ENCODE measurements around the gene SUN2.

SUN2 gene

DNA sequence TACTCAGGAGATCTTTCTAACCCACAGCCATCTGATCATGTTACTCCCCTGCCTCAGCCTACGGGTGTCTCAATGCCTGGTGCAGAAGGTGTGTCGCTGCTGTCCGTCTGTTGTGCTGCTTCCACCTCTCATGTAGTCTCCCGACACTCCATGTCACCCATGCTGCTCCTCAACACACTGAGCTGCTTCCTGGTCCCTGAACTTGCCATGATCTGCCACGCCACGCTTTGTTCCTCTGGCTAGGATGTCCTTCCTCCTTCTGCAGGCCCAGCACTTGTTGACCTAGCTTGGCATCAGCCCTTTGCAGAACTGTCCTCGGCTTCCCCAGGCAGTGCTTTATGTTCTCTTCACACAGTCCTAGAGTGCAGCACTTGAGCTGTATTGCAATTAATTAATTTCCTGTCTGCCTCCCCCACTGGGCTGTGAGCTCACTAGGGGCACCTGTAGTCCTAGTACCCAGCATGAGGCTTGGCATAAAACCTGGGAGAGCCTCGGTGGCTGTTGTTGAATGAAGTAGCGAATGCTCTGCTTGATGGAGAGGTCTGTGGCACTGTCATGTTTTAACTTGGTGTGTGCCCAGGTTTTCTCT, 40.5 kb downstream of the SUN2 start:
- DNase-seq: no peak

DNA sequence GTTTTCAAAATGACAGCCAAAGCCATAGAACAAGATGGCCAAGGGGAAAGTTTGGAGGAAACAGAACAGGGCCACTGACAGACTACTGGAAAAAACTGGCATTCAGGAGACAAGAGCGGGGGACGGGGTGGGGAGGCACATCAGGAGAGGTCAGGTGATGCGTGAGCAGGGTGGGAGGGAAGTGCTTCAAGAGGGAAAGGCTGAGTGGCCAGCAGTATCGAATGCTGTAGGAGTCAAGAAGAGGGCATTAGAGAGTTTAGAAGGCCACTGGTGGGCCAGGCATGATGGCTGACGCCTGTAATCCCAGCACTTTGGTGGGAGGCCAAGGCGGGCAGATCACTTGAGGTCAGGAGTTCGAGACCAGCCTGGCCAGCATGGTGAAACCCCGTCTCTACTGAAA, 41.9 kb downstream of the SUN2 start:
- no peak for DNase-seq

DNA sequence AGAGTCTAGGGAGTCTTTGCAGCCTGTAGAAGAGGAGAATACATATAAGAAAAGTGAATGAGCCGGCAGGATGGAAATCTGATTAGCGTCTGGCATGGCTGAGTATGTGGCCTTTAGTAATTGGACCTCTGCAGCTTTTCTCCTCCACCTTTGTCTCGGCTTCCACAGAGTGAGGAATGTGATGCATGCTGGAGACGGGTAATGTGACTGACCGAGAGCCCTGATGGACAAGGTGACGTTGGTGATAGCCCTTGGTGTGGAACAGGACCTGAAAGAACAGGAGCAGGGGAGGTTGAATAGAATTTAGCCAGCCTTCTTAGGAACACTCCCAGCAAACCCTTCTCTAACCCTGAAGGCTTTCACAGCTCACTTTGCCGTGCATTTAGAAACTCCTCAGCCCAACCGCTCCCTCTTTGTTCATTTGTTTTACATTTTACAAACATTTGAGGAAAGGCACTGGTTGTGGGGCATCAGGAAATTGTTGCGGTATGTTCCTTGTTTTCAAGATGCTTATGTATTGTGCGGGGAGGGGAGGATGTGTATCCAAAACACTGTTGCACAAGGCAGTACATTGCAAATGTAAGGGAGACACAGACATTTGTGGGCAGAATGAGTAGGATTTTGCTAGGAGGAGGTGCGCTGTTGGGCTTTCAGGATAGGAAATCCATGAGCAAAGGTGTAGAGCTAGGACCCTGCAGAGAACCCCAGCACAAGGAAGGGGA, 43.2 kb downstream of the SUN2 start:
- DNase-seq: no peak

DNA sequence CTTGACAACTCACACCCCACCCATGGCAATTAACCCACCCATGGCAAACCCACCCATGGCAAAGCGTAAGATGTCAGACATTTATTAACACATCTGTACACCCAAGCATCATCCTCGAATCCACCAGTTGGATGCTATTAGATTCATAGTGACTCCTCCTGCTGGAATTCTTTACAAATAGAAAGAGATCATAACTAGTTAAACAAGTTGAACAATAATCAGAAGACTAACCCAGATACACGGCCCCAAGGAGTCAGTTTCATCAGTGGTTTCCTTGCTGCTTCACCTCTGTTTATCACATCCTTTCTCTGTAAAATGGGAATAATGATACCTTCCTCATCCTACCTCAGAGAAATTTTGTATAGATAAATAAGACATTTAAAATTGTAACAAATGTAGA, 44.9 kb downstream of the SUN2 start:
- DNase-seq: no peak

DNA sequence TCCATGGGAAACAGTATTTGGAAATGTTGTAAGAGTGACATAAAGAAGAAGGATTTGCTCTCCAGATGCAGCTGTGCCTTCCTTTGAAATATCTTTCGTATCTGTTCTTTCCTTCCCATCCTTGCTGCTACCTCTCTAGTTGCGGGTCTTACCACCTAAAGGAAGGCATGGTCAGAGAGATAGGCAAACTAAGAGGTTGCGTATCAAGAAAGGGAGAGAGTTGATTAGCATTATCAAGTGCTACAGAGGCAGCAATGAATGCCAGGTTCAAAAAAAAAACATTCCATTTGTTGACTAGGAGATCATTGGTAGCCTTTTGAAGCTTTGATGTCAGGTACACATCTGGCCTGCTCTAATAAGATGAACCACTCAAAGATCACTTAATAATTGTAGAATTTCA, 45.4 kb downstream of the SUN2 start:
- no peak for DNase-seq

DNA sequence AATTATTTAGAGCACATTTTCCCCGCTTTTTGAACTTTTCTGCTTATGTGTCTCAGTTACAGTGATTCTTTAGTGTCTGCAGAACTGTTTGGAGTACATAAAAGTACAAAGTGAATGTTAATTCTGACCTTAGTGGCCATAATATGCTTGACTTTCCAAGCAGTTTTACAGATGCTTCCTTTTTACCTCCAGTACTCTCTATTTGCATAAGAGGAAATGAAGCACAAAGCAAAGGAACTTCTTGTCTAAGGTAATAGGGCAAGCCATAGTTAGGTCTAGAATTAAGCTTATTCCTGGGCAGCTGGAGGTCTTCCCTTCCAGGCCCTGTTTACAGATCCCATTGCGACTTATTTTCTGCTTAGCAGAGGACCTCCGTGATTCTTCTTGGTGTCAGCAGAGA, 46.5 kb downstream of the SUN2 start:
- DNase-seq: no peak

DNA sequence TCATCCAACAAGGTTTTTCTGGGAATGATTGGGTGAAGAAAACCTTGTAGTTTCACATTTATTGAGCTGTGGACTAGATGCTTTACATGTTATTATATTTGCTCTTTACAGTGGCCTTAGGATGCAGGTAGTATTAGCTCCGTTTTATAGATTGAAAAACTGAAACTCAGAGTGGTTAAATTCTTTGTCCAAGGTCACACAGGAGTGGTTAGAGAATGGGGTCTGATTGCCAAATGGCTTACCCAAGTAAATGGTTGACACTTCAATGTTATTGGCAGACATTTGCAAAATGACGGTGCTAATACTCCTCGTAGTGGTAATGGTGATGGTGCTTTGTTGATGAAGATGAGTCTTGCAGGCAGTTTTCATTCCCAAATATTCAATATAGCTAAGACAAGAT, 47.8 kb downstream of the SUN2 start:
- no peak for DNase-seq

DNA sequence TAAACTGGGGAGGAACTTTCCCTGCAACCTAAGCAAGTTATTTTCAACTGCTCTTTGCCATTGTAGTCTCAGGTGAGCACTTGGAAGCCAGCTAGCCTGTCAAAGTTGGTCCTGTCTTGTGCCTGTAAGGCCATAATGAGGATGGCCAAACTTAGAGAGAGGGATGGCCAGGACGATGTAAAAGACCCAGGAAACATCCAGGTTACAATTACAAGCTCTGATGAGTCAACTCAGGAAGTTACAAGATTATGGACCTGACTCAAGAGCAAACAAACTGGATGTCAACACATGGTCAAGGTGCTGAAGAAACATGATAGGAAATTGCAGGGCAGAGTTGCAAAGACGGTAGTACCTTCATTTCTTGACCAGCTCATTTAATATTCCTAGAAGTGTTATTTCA, 48.5 kb downstream of the SUN2 start:
- no peak for DNase-seq

DNA sequence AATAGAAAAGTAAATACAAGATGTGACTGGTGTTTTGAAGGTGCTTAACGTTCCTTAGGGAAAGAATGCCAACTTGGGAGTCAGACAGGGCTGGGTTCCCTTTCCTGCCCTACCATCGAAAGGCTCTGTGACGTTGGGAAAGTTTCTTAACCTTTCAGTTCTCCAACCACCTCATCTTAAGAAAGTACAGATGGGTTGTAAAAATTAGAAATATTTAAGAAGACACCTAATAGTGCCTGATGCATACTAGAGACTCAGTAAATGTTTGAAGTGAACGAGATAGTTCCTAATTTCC, 49.0 kb downstream of the SUN2 start:
- no peak for DNase-seq

DNA sequence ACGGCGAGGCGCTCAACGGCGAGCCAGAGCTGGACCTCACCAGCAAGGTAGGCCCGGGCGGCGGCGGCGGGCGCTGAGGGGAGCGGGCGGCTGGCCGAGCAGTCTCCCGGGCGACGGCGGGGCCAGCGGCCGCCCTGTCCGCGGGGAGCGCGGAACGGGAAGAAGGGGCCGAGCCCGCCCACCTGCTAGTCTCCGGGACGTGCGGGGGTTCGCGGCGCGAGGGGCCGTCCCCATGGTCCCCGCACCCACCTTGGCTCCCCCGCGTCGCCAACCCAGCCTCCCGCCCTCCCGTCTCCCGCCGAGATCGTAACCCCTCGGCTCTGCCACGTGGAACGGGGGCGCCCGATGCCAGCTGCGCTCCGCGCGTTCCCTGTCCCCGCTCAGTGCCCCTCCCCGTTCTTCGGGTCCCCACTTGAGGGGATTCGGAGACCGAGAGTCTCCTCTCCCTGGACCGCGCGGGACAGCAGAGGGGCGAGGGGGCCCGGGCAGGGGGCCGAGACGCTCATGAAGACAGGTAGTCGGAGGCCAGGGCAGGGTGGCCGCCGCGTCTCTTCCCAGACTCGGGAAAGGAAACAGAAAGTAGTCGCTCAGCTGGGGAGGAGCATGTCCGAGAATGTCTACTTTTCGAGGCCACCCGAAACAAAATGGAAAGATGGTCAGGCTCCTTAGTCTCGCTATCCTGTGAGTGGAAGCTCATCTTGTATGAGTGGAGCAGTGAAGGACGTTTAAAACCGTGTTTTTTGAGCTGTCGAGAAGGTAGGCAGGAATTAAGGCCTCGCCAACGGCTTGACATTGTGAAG, 49.5 kb downstream of the SUN2 start:
- no peak for DNase-seq

DNA sequence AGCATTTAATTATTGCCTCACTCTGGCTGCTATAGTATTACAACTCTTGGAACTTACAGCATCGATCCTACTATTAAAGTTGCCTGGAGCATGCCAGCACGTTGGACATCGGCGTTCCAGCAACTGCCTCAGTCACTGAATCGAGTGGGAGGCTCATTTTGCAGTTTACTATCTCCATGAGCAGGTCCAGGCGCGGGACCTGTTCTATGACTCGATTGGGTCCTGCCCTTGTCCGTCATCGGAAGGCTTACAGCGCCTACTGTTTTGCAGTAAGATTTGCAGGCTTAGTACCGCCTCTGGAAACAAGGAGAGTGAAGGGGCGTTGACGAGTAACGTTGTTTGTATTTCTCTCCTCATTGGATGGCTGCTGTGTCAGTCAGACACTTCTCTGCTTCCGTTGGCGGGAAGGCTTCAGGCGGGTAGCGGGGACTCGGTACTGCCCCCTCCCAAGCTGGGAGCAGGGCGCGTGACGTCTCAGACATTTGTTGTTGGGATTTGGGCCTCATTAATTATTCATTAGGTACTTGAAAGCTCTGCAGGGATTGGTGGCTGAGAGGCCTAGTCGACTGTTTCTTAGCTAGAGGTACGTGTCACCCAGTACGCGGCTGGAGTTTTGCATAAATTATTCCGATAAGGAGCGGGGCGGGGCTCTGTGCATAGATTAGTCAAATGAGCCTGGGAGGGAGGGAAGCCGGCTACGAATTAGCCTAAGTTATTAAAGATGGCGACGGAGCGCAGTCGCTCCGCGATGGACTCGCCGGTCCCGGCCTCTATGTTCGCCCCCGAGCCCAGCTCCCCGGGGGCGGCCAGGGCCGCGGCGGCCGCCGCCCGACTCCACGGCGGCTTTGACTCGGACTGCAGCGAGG, 50.3 kb downstream of the SUN2 start, which contains the start of gene GTPBP1:
Gene GTPBP1, plus strand, starts transcription at position 710 of the 866 bp plus-strand sequence. Its CDS starts 12 bp downstream, at position 722.
- DNase-seq: peak; percentile 100

DNA sequence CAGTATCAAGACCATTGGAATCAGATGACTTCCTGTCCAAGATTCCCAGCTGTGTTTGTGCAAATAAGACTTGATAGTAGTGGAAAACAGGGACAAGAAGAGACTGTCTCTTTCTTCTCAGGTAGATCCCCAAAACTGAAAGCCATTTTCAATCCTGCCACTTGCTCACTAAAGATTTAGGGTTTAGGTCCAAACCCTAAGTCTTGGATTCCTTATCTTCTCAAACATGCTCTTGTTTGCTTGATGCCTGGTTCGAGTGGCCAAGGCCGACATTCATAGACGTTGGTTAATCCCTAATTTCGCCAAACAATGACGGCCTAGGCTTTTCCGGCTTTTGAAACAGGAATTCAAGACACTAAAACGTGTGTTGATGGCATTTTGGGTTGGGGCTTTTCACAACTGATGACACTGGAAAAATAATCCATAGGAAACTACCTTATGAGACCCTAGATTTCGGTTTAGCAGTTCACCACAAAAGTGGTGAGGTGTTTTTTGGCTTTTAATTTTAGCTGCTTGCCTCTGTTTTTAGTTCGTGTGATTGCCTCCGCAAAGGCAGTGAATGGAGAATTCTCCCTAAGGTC, 51.1 kb downstream of the SUN2 start:
- DNase-seq: no peak

DNA sequence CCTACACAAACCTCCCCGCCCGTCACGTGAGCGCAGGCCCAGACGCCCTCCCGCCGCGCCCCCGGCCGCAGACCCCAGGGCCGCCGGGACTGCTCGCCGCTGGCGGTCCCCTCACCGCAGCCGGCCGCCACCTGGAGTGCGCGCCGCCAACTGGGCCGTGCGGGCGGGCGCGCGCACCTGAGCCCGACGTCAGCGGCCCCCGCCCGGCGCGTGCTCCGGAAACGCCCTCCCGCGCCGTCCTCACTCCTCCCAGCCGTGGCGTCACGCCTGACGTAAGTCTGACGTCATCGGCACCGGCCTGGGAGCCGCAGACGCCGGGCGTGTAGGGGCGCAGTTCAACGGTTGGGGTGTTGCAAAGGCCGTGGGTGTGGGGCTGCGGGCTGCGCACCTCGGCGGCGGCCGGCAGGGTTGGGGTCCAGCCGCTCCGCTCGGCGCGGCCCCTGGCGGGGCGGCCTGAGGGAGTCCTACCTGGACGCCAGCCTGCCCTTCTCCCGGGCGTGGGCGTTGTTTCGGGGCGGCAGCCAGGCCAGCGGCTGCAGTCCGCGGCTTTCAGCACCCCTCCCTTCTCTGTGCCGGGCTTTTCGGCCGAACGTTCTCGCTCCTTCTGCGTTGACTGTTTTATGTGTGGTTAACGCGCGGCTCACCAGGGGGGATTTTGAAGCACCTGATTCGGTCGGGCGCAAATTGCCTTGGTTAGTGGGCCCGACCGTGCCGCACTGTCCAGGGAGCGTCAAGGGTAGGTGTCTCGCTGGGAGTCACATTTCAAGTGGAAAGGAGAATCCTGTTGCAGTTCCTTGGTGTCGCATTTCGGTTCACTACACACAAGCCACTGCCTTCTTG, 54.8 kb downstream of the SUN2 start, which contains the start of gene JOSD1:
Gene JOSD1, minus strand, starts transcription at position 155 of the 840 bp plus-strand sequence. CDS start 956 bp downstream, outside the sequence.
- peak; percentile 87 for DNase-seq

DNA sequence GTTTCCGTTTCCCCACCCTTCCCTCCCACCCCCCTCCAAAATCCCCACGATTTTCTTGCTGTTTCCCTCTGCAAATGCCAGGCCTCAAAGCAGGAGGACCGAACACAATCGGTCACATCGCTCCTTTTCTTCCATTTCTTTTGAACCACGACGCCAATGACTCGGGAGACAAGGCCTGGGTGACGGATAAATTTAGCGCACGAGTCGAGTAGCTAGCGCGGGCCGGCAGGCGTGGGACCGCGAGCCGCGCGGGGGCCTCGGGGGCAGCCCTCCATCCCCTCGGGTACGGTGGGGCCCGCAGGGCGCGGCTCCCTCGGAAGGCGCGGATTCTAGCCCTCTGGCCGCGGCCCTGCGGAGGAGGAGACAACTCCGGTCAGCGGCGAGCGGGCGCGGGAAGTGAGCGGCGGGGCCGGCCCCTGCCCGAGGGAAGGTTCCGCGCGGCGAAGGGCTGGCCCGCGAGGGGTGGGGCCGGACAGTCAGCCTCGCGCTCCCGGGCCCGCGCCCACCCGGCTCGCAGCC, 55.5 kb downstream of the SUN2 start:
- peak; percentile 12 for DNase-seq

DNA sequence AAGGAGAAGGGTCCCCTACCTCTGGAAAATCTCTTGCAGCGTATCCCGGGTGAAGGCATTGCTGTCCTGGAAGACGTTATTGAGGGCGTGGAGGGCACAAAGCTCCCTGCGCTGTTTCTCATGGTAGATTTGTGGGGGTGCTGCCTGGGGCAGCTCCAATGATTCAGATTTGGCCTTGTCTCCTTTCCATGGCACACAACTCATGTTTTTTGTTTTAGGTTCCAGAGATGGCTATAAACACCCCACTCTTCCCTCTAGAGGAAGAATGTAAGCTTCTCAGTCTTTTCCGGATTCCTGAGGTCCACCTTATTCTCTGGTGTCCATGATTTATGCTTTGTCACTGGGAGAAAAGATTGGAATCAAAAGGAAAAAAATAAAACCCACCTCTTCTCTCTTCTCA, 56.0 kb downstream of the SUN2 start:
- no peak for DNase-seq

DNA sequence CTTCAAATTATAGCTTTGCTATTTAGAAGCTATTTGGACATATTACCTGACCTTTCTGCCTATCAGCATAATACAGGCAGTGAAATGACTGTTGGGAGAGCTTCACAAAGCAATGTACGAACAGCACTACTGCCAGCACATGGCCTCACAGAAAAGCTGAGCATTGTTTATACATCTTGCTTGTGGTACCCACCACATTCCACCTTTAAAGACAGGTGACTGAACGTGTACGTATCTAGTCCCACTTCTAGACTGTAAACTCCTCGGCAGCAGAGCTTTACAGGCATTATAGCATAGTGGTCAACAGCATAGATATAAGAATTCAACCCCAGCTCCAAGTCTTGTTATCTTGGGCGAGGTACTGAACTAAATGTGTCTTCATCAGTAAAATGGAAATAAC, 56.7 kb downstream of the SUN2 start:
- no peak for DNase-seq

DNA sequence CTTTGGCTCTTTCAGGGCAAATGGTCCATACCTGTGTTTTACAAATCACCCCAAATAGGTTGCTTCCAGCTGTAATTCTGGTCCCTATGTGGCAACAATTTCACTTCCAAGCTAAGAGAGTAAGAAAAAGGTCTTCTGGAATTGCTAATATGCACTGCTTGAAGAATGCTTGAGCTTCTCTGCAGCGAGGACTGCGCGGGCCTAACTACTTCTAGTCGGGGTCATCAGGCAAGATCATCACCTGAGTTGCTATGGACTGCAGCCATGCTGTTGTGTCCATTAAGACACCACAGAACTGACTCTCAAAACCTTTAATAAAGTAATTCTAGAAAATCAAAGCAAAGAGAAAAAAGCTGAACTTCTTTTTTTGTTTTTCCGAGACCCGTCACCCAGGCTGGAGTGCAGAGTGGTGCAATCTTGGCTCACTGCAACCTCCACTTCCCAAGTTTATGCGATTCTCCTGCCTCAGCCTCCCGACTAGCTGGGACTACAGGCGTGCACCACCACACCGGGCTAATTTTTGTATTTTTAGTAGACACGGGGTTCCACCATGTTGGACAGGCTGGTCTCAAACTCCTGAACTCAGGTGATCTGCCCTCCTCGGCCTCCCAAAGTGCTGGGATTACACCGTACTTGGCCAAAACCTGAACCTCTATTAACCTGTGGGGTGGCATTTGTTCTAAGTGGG, 57.2 kb downstream of the SUN2 start:
- no peak for DNase-seq

DNA sequence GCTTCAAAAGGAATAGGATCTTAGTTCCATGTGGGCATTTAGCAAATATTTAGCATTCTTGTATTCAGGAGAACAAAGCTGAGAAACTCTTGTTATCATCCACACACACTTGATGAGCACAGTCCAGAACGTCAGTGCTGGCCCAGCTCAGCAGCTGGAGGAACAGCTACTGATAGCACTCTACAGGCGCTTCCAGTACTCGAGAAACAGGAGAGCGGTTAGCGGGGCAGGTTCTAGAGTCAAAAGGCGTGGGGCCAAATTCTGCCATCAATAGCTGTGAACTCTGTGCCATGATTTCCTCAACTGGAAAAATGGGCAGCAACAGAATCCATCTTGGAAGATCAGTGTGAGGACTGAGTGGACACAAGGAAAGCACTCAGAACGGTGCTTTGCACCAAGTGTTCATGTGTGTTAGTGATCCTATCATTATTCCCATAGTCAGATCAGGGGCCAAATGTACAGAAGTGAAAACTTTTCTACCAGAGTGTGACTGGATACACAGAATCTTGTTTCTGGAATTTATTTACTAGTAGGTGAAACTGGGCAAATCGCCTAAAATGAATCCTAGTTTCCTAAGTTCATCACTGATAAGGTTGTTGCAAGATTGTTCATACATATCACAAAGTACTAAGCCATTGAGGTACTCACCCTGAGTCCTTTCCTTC, 58.2 kb downstream of the SUN2 start:
- no peak for DNase-seq

DNA sequence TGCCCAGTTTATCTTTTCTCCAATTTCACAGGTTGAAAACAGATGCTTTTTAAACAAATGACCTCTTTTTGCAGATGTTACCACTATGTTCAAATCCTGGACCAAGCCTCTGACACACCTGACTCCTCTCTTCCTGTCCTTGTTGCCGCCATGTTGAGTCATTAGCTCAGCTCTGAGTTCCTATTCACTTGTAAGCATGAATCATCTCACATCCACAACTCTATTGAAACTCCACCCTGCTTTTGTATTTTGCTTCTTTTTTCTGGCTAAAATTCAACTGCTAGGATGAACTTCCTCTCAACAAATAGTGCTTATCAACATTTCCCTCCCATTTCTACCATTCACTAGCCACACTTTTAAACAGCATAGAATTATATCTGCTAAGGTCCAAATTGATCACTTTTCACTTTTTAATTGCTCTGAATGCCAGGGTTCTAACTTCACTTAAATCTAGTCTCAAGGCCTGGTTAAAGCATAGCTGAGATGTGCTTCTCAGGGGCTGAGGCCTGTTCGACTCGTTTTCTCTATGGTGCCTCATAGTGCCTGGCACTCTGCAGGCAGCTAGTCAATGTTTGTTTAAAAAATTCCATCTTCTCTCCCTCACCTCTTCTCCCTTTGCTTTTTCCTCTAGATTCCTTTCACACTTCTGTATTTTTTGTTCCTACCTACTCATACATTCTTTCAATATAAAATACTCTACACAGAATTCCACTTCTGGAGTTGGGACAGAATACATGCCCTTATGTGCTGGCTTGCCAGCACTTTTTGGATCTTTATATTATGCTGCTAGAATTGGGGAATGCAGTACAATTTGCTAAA, 59.0 kb downstream of the SUN2 start:
- DNase-seq: no peak
